VCaP (cell line): ENCODE data around the gene PTPRN2.

Source experiments
- H3K27ac ChIP-seq: fragments of 450-650 bp; 2 replicates; pipeline ENCODE4 v1.5.1; 2017
- CTCF ChIP-seq: fragments of 450-650 bp; conservative IDR thresholded peaks from 2 replicates; pipeline ENCODE4 v1.5.1; 2017; ENCODE audit warnings: mild to moderate bottlenecking, moderate library complexity

PTPRN2 gene

DNA sequence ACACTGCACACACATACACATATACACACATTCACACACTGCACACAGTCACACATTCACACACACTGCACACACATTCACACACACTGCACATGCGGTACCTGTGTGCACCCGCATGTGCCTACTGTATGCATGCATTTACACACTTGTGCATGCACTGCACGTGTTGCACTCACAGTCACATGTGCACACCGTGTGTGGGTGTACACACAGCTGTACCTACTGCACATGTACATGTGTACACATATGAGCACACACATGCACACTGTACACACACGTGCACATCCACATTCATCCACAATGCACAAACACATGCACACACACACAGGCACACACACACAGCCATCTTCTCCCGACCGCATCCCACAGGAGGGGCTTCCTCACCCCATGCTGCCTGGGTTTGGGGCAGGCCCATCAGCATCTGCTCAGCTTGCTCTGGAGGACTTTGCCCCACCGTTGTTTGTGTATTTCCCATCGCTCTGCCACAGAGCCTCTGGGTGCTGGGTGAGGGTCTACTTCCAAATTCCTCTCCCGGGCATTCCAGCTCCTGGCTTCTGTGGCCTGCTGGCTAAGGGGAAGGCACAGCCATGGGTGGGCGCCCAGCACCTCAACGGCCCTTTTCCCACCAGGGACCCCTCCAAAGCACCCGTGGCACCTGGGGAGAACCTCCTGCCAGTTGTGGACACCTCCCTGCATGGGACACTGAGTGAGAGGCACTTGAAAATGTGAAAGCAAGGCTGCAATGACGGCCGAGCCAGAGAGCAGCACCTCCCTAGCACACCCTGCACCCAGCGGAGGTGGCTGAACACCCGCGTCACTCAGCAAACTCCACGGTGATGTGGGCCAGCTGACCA lies 324.3 kb downstream of the PTPRN2 start:
- no peak overlapping the region for H3K27ac ChIP-seq
- no peak for TF ChIP-seq CTCF

GRCh38 chr7:158262284-158263109 lies 325.1 kb downstream of the PTPRN2 start:
- H3K27ac ChIP-seq: no peak overlapping the region
- TF ChIP-seq CTCF: no peak

DNA sequence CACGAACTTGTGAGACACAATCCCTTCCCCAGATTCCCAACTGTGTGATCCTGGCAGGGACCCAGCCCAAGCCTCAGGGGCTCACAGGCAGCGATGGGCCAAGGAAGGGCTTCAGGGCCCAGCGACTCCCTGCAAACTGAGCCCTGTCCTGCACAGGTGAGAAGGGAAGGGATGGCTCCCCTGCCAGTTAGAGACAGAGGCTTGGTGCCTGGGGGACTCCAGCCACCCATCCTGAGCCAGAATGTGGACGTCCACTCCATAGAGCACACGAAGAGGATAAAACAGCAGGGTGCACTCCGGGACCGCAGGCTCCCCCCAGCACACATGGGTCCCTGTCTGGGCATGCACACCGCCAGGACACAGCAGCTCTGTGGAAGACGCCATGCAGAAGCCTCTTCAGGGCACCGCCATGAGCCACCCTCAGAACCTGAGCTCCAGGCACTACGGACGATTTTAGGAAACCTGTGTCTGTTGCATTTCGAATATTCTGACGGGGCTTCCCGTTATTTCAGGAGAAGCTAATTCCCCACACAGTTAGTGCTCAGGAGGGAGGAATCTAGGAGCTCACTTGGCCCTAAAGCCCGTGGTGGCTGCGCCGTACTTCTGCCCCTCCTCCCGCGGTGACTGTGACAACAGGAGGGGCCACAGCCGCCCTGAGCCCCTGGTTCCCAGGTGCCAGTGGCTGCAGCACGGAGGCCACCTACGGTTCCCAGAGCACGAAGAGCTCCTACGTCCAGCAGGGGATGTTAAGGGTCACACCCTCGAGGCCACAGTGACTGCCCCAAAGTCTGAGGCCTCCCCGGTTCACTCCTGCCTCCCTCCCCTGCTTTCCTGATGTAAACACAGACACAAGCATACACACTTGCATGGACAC lies 326.0 kb downstream of the PTPRN2 start:
- H3K27ac ChIP-seq: no peak overlapping the region
- no peak for TF ChIP-seq CTCF

DNA sequence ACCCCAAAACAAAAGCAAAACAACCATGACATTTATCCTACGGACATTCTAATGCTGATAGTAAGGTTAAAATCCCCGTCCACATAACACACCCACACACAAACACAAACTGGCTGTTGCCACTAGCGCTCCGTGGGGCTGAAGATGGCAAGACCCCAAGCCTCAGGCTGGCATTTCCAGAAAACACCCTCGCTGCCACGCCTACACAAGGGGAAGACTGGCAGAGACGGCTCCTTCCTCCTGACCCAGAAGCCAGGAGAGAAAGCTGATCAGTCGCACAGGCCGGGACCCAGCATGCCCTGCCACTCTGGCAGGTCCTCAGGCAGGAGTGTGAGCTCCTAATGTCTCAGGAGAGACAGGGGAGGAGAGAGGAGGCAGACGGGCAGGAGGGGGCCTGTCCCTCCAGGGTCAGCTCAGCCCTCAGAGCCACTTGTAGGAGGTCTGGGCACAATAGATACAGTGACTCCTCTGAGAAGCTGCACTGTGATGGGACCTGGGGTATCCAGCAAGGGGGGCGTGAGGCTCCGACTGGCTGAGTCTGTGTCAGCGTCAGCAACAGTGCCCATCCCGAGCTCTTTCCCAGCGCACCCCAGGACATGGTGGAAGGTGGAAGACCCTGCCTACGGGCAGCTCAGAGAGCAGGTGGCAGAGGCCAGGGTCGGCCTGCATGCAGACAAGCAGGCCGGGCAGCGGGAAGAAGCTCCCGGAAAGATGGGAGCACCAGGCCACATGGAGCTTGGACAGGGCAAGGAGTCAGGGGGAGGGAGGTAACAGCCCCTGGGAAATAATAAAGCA lies 326.9 kb downstream of the PTPRN2 start:
- H3K27ac ChIP-seq: no peak overlapping the region
- TF ChIP-seq CTCF: no peak

- H3K27ac ChIP-seq: no peak overlapping the region
- TF ChIP-seq CTCF: no peak
Observed at GRCh38 chr7:158259671-158260418, 327.8 kb downstream of the PTPRN2 start.

DNA sequence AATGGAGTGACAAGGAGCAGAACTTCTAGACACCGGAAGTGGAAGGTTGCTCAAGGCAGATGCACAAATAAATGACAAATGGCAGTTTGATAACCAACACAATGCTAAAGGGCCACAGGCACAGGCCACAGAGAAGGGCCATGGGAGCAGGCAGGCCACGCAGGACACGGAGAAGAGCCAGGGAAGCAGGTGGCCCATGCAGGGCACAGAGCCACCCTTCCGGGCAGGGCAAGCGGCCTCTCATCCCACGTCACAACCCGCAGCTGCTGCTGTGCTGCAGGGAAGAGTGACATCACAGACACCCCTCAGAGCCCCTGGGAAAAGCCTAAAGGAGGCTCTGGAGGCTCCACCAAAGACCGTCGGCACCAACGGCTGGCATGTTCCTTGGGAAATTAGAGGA lies 328.5 kb downstream of the PTPRN2 start:
- H3K27ac ChIP-seq: no peak overlapping the region
- no peak for TF ChIP-seq CTCF
